ENCODE data around the gene CENPT.
A peak's percentile ranks its signal among the peaks of the same experiment; 100 is the strongest.

The CENPT gene, protein sequence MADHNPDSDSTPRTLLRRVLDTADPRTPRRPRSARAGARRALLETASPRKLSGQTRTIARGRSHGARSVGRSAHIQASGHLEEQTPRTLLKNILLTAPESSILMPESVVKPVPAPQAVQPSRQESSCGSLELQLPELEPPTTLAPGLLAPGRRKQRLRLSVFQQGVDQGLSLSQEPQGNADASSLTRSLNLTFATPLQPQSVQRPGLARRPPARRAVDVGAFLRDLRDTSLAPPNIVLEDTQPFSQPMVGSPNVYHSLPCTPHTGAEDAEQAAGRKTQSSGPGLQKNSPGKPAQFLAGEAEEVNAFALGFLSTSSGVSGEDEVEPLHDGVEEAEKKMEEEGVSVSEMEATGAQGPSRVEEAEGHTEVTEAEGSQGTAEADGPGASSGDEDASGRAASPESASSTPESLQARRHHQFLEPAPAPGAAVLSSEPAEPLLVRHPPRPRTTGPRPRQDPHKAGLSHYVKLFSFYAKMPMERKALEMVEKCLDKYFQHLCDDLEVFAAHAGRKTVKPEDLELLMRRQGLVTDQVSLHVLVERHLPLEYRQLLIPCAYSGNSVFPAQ
- 6.2 to 23.4 (median 14.5) reads per million in 18 experiments for total RNA-seq

DNA sequence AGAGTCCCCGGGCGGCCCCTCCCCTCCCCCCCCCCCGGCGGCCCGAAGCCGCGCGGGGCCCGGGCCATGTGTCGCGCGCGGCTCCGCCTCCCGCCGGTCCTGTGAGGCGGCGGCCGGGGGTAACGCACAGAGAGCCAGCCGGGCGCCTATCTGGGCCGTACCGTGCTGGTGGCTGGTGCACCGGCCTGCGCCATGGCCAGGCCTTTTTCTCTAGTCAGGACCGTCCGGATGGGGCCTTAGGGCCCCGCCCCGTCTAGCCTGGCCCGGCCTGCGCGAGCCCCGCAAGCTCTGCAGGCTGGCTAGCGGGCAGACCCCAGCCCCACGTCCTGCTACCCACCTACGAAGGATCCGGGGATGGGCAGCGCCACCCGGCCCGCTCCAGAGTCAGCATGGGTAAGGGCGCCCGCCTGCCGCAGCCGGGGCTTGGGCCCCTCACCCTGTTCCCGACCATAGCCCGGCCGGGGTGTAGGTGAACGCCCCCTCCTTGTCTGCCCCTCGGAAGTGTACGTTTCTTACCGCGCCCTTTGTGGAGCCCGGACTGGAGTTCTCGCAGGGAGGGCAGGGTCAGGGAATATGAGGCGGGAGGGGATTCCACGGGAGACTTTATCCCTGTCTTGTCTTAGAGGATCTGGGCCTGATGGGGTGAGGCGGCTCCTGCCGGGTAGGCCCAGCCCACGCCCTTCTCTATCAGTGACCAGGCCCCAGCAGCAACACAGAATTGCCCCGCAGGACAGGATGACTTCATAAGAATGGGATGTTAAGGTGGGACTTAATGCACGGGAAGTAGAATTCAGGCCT lies at the start of gene CENPT:
CENPT (minus strand) TSS at position 630 of the 798 bp plus-strand sequence. CDS start 13,834 bp downstream, outside the sequence.
- peak; percentile 36 to 72 for DNase-seq

DNA sequence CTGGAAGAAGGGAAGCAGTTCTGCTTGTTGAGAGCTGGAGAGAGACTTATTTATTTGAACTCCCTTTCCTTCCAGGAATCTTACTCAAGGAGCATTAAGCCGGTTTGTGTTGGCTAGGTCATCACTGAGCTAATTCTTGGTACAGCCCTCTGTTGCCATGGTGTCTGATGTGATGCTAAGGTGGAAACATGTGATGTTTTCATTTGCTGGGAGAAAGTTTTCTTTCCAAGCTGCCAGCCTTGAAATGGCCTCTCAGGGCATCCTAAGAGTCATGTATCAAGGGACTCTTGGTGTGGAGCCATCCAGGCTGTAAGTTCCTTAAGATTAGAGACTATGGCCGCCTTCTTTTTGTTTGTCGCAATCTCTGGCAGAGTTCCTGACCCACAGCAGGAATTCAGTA lies 49.7 kb upstream of the CENPT start:
- no peak for DNase-seq

DNA sequence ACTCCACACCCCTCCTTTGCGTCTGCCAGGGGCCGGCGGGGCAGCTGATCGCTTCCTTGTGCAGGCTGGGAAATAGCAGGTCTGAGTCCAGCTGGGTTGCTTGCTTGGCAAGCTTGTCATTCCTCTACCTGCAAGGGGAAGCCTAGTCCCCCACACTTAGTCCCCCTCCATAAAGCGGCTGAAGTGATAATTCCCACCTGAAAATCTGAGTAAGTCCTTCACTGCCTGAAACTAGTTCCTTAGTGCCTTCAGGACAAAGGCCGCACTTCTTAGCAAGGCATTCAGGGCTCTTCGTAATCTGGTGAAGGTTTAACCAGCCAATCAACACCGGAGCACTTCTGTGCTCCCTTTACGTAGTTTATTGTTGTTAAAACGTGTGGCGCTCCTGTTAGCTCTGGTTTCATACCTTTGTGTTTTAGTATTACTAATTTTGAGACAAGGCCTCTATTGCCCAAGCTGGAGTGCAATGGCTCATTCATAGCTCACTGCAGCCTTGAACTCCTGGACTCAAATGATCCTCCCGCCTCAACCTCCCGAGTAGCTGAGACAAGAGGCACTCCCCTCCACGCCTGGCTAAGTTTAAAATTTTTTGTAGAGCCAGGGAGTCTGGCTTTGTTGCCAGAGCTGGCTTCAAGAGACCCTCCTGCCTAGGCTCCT lies 46.4 kb upstream of the CENPT start:
- peak in 1 of 2 donors; percentile 44 for DNase-seq

DNA sequence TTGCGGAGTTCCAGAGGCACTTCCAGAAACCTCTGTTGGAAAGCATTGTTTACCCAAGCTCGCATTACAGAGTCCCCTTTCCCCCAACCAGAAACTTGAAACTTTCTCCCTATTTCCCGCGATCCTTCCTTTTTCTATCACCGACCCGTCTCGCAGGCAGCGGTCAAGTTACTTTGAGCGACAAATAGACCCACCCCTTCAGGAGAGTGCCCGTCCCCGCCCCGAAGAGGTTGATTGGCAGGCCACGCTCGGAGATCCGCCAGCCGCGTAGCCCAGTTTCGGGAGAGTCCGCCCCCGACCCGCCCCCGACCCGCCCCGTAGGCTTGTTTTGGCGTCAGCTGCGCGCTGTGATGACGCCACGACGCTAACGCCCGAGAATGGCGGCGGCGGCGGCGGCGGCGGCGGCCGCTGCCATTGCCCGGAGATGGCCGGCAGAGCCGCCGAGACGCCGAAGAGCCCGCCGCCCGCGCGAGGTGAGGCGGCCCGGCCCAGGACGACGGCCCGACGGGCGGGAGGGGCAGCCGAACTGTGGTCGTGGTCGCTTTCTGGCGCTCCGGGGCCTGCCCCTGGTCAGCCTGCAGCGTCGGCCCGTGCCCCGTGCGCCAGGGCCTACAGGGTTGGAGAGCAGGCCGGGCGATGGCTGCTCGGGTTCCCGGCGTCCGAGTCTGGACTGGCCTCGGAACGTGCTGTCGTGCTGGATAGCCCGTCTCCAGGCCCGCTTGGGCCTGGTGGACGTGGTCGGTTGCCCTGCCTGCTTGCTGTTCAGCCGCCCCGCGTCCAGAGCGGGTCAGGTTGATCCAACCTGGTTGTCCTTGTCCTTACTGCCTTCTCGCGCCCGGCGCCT lies 45.6 kb upstream of the CENPT start, which contains the start of gene PSKH1:
PSKH1 (plus strand) TSS at position 356 of the 844 bp plus-strand sequence. CDS start 15,496 bp downstream, outside the sequence.
- DNase-seq: peak; percentile 97 to 98

DNA sequence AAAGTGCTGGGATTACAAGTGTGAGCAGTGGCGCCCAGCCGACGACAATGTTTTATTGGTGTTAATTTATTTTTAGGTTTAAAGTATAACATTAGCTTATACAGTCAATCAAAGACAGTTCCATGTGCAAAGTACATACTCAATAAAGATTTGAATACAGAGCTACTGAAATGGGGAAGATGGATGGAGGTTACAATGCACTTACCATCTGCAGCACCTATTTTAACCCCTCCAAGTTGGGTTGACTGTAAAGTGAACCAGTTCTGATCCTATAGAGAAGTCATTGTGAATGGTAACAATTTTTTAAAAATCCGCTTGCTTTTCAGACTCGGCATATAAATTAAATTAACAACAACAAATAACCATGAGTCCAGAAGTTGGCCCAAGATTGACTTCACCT lies 44.9 kb upstream of the CENPT start:
- DNase-seq: no peak

DNA sequence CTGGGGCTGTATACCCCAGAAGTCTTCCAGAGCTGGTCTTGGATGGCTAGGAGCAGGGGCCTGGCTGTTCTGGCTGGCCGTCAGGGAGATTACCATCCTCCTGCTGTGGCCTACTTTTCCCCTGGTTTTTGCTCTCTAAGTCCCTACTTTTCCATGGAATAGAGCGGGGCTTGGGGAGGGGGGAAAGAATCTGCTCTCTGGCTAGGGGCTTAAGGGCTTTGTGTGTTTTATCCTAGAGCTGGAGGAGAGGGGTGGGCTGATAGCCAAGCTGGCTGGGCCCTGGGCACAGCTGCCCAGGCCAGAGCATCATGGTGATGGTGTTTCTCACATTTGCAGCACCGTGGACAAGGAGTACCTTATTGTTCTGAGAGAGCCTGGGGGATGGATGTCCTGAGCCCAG lies 40.8 kb upstream of the CENPT start:
- no peak for DNase-seq

- DNase-seq: no peak
Observed at GRCh38 chr16:67886387-67886786, 38.9 kb upstream of the CENPT start.

GRCh38 chr16:67885976-67886375 lies 38.5 kb upstream of the CENPT start:
- DNase-seq: no peak

- DNase-seq: no peak
Observed at GRCh38 chr16:67885545-67885944, 38.1 kb upstream of the CENPT start.

GRCh38 chr16:67884684-67885083 lies 37.2 kb upstream of the CENPT start, which contains the start of gene NRN1L:
Gene NRN1L, plus strand, starts transcription at chr16:67884885. Its CDS starts 19 bp downstream, at chr16:67884904.
- DNase-seq: no peak

DNA sequence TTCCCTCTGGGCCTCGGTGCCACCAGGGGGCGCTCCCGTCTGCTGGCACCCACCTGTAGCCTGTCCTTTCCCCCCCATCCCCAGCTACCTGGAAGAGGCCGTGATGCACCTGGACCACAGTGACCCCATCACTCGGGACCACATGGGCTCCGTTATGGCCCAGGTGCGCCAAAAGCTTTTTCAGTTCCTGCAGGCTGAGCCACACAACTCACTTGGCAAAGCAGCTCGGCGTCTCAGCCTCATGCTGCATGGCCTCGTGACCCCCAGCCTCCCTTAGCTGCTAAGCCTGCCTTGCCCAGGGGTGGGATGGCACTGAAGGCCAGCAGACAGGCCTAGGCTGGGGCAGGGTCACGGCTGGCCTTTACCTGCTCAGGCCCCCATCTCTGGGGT lies 36.4 kb upstream of the CENPT start:
- peak in 1 of 2 donors; percentile 35 for DNase-seq

GRCh38 chr16:67883146-67883871 lies 35.8 kb upstream of the CENPT start:
- no peak for DNase-seq

DNA sequence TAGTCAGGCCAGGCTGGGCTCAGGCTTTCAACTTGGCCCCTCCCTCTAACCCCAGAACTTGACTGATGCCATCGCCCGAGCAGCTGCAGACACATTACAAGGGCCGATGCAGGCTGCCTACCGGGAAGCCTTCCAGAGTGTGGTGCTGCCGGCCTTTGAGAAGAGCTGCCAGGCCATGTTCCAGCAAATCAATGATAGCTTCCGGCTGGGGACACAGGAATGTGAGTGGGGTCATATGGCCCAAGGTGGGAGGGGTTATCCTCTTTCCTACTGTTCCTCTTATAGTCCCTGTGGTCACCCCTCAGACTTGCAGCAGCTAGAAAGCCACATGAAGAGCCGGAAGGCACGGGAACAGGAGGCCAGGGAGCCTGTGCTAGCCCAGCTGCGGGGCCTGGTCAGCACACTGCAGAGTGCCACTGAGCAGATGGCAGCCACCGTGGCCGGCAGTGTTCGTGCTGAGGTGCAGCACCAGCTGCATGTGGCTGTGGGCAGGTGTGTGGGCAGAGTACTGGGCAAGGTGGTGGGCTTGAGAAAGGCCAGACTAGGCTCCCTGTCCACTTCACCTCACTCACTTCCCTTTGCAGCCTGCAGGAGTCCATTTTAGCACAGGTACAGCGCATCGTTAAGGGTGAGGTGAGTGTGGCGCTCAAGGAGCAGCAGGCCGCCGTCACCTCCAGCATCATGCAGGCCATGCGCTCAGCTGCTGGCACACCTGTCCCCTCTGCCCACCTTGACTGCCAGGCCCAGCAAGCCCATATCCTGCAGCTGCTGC lies 35.1 kb upstream of the CENPT start:
- no peak for DNase-seq

GRCh38 chr16:67881621-67882161 lies 34.2 kb upstream of the CENPT start:
- DNase-seq: no peak

GRCh38 chr16:67880584-67880983 lies 33.1 kb upstream of the CENPT start:
- no peak for DNase-seq

- DNase-seq: no peak
Observed at GRCh38 chr16:67879936-67880335, 32.4 kb upstream of the CENPT start.

GRCh38 chr16:67879462-67879861 lies 32.0 kb upstream of the CENPT start:
- no peak for DNase-seq

- DNase-seq: no peak
Observed at GRCh38 chr16:67878846-67879245, 31.4 kb upstream of the CENPT start.

DNA sequence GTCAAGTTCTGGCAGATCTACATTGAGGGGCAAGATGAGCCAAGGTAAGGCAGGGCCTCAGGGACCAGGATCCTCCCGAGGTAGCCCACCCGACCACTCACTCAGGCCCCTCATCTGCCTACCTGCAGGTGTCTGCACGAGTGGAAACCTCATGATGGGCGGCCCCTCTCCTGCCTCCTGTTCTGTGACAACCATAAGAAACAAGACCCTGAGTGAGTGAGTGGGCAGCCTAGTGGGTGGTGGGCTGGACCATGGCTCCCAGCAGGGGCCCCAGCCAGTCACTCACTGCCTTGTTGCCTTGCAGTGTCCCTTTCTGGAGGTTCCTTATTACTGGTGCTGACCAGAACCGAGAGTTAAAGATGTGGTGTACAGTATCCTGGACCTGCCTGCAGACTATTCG lies 30.7 kb upstream of the CENPT start:
- DNase-seq: no peak

DNA sequence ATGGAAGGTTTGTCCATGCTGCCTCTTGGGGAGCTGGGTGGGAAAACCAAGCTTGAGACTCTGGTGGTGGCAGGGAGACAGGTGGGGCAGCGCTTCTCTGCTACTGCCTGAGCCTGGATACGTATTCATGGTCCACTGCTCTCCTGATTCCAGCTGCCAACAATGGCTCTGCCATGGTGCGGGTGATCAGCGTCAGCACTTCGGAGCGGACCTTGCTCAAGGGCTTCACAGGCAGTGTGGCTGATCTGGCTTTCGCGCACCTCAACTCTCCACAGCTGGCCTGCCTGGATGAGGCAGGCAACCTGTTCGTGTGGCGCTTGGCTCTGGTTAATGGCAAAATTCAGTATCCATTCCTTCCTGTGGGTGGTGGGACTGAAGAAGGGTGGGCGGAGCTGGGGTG lies 29.6 kb upstream of the CENPT start:
- DNase-seq: no peak
